Ascending aorta (tissue), 2 donors: ENCODE results near the gene MICB. TPM values are rescaled to one million over a fixed set of nuclear protein-coding genes. Genes with fewer than 3 reads are reported as not detected.

Experiments
- DNase-seq, 2 donors: peaks; one replicate each; pipeline ENCODE4 v3.0.0-alpha.2; 2019; ENCODE audit warnings: low spot score in 2 of 2
- H3K27ac ChIP-seq, 2 donors: fragments of 200-600 bp; sonication (generic); one replicate each; pipeline ENCODE4 v1.5.1; 2016 to 2017; ENCODE audit warnings: mild to moderate bottlenecking in 1 of 2
- H3K27me3 ChIP-seq: fragments of 200-600 bp; sonication (generic); one replicate; pipeline ENCODE4 v1.5.1; 2017
- H3K36me3 ChIP-seq, 2 donors: fragments of 200-600 bp; sonication (generic); one replicate each; pipeline ENCODE4 v1.5.1; 2016
- H3K4me1 ChIP-seq, 2 donors: fragments of 200-600 bp; sonication (generic); one replicate each; pipeline ENCODE4 v1.5.1; 2016 to 2017; ENCODE audit warnings: mild to moderate bottlenecking in 1 of 2
- H3K4me3 ChIP-seq, 2 donors: fragments of 200-600 bp; sonication (generic); one replicate each; pipeline ENCODE4 v1.5.1; 2016 to 2017; ENCODE audit warnings: mild to moderate bottlenecking in 1 of 2
- H3K9me3 ChIP-seq, 2 donors: fragments of 200-600 bp; sonication (generic); one replicate each; pipeline ENCODE4 v1.5.1; 2016
- intact Hi-C: fragments of 100-400 bp; cut with DNase I; formaldehyde crosslinking; loops from one replicate; pipeline ENCODE4 v1.15.1; 2023
- total RNA-seq: library from RNA; depleted of rRNA; stranded (reverse); fragments of >200 nt; gene quantifications from one replicate; pipeline ENCODE4 v1.1.0, GENCODE V29; 2016
- TF ChIP-seq, protein P1 (sequence below), 3 experiments: fragments of 200-600 bp in 2 of 3; fragments of 450-650 bp in 1 of 3; sonication (generic) in 2 of 3; IDR thresholded peaks; one replicate each; pipeline ENCODE4 v1.5.1; 2016 to 2019; ENCODE audit warnings: antibody characterized with exemption in 3 of 3, mild to moderate bottlenecking in 1 of 3, moderate library complexity in 1 of 3

The MICB gene
- total RNA-seq, 1 donor from 2014 or later, result 0.11 TPM

DNA sequence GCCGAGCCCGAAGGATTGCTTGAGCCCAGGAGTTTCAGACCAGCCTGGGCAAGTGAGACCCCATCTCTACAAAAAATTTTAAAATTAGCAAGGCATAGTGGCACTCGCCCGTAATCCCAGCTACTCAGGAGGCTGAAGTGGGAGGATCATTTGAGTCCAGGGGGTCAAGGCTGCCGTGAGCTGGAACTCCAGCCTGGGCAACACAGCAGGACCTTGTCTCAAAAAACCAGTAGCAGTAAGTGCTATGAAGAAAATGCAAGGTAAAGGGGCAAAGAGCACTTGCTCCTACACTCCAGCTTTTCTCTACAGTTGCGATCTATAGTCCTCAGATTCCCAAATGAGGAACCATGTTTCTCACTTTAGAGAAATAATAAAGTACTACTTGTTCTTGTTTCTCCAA is 45.7 kb downstream of the MICB start:
- H3K4me3 ChIP-seq, result no peak overlapping the region
- TF ChIP-seq, protein P1, sequence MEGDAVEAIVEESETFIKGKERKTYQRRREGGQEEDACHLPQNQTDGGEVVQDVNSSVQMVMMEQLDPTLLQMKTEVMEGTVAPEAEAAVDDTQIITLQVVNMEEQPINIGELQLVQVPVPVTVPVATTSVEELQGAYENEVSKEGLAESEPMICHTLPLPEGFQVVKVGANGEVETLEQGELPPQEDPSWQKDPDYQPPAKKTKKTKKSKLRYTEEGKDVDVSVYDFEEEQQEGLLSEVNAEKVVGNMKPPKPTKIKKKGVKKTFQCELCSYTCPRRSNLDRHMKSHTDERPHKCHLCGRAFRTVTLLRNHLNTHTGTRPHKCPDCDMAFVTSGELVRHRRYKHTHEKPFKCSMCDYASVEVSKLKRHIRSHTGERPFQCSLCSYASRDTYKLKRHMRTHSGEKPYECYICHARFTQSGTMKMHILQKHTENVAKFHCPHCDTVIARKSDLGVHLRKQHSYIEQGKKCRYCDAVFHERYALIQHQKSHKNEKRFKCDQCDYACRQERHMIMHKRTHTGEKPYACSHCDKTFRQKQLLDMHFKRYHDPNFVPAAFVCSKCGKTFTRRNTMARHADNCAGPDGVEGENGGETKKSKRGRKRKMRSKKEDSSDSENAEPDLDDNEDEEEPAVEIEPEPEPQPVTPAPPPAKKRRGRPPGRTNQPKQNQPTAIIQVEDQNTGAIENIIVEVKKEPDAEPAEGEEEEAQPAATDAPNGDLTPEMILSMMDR (IDR thresholded peaks at IDR 0.05), result no peak
- peaks cover 18 to 36% of the 10 kb centered on the region in 2 donors for H3K4me1 ChIP-seq
- no peaks in the 10 kb centered on the region for H3K27me3 ChIP-seq
- intact Hi-C loops, result loop anchor here (2.0 to 10.0 kb wide), 7 partner anchors 49 to 1871 kb away; partner anchors contain the start of genes AGER, CUTA, MICA and MRPS18B
- no peaks in the 10 kb centered on the region for H3K9me3 ChIP-seq
- H3K36me3 ChIP-seq, result peaks cover 7 to 18% of the 10 kb centered on the region in 2 donors
- DNase-seq, result no peak
- H3K27ac ChIP-seq, result no peak overlapping the region

DNA sequence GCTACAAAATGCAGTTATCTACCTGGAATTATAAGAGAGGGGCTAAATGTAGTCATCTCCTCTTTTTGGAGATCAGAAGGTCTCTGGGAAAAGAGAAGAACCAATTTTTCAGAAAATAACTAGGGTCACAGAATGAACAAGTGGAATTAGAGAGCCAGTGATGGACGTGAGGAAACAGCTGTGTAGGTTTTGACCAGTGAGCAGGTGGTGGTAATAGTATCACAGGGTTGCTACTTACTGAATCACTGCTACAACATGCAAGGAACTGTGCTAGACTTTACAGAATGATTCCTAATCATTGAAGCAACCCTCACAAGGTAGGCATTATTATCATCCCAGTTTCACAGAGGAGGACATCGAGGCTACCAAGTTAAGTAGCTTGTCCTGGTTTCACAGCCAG is 46.7 kb downstream of the MICB start:
- no peak for DNase-seq
- Histone ChIP-seq H3K27ac (no peak overlapping the region), H3K4me1 (peaks cover 17 to 26% of the 10 kb centered on the region in 2 donors), H3K27me3 (no peaks in the 10 kb centered on the region), H3K36me3 (peaks cover 6 to 12% of the 10 kb centered on the region in 2 donors), H3K4me3 (no peak overlapping the region), H3K9me3 (no peaks in the 10 kb centered on the region)
- TF ChIP-seq, protein P1 (IDR thresholded peaks at IDR 0.05), result no peak
- intact Hi-C loops, result loop anchor here (5.0 to 10.0 kb wide), 7 partner anchors 142 to 1870 kb away; partner anchors contain the start of genes AGER, CUTA, MICA and MRPS18B

DNA sequence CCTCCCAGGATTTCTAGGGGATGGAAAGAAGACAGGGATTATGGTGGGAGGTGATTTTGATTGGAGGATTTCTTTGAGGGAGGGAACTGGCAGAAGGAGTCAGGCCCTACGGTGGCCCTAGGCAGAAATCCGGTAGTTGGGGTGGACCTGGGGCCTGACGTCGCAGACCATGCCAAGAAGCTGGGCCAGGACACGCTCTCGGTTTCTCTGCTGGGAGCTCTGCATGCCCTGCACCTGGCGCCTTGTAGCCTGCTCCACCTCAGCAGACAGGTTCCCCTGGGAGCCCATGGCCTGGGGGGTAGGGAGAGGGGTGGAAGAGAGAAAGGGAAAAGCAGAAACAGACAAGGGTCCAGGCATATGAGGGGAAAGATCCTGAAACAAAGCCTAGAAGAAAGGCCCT is 47.3 kb downstream of the MICB start:
- TF ChIP-seq, protein P1 (IDR thresholded peaks at IDR 0.05), result no peak
- H3K4me1 ChIP-seq, result peaks cover 11 to 20% of the 10 kb centered on the region in 2 donors
- intact Hi-C loops, result loop anchor here (5.0 to 10.0 kb wide), 5 partner anchors 187 to 1870 kb away; partner anchors contain the start of genes AGER, CUTA, MRPS18B and PHF1
- no peak overlapping the region for H3K4me3 ChIP-seq
- no peak overlapping the region for H3K27ac ChIP-seq
- peaks cover under 1 to 8% of the 10 kb centered on the region in 2 donors for H3K36me3 ChIP-seq
- no peaks in the 10 kb centered on the region for H3K9me3 ChIP-seq
- no peak for DNase-seq
- H3K27me3 ChIP-seq, result no peaks in the 10 kb centered on the region

DNA sequence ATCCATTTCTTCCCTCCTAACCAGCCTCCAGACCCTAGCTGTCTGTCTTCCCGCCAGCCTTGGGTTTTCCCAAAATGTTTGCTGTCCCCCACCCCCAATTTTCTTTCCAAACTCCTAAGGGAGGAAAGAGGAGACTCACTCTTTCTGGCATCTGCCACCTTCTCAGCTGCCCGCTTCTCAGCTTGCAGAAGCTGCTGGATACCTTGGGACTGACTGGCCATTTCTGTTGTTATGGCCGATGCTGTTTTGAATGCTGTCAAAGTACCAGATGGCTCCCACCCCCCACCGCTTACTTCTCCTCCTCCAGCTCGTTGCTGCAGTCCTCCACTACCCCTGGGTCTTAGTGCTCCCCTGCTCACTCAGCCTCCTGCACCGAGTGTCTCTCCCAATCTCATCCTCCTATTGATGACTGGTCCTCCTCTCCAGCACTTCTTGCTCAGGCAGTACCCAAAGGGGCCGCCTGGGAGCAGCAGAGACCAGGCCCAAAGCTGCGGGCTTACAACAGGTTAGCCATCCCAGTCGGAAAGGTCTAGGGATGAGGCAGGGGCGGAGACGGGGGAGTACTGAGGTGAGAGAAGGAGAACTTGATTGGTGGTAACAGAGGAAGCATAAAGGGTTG is 48.5 kb downstream of the MICB start, which contains the start of gene ATP6V1G2:
Gene ATP6V1G2, minus strand, starts transcription at position 270 of the 619 bp plus-strand sequence. Its CDS starts 49 bp downstream, at position 221.
- DNase-seq, result peak; percentile 55 to 95
- intact Hi-C loops, result loop anchor here (1.0 to 10.0 kb wide), 8 partner anchors 35 to 1868 kb away; partner anchors contain the start of genes AGER, BAG6, CUTA and MRPS18B
- H3K36me3 ChIP-seq, result peaks cover 0 to 16% of the 10 kb centered on the region in 2 donors

DNA sequence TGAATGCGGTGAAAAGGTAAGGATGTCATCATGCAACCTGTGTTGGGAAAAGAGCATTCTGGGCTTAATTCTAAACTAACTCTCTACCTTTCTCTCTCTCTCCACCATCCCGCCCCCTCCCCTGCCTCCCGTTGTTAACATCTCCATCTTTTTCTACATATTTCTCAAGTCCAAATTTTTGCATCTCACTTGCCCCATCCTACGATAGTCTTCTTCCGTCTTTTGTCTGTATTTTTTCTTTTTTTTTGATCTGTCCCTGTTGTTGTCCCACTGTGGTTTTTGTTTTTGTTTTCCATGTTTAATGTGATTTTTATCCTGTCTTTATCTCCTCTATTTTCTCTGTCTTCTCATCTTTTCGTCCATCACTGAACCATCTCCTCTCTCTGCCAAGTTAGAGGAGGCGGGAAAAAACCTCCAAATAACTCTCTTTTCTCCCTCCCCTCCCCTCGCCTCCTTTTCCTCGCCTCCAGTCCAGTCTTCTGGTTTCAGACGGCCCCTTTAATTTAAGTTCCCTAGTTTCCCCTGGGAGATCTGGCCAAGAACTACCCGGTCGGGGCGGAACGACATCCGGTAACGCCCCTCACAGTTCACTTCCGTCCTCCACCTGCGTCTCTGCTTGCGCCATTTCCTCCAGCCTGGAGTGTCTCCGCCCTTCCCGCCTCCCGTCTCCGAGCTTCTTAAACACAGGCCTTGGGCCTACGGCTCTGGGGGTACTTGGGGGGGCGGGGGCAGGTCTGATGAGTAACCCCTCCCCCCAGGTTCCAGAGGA is 49.2 kb downstream of the MICB start, which contains the start of gene NFKBIL1:
Gene NFKBIL1, plus strand, starts transcription at position 651 of the 769 bp plus-strand sequence. Its CDS starts 87 bp downstream, at position 738.
- H3K27me3 ChIP-seq, result no peaks in the 10 kb centered on the region
- TF ChIP-seq, protein P1 (IDR thresholded peaks at IDR 0.05), result no peak
- intact Hi-C loops, result loop anchor here (1.0 to 10.0 kb wide), 9 partner anchors 34 to 1868 kb away; partner anchors contain the start of genes AGER, BAG6, CUTA and MRPS18B
- peak within 1 kb of the TSS; percentile 72 to 84 for H3K27ac ChIP-seq
- peaks cover 6 to 15% of the 10 kb centered on the region in 2 donors for H3K4me1 ChIP-seq
- DNase-seq, result peak; percentile 89 to 99
- peaks cover 0 to 21% of the 10 kb centered on the region in 2 donors for H3K36me3 ChIP-seq
- peak within 1 kb of the TSS; percentile 58 to 67 for H3K4me3 ChIP-seq
- no peaks in the 10 kb centered on the region for H3K9me3 ChIP-seq

More for the DNA sequence above, 48.5 kb downstream of the MICB start, which contains the start of gene ATP6V1G2:
- Histone ChIP-seq H3K4me3 (peak within 1 kb of the TSS; percentile 58 to 67), H3K27ac (peak within 1 kb of the TSS; percentile 72 to 84), H3K9me3 (no peaks in the 10 kb centered on the region), H3K27me3 (no peaks in the 10 kb centered on the region), H3K4me1 (peaks cover 6 to 15% of the 10 kb centered on the region in 2 donors)
- TF ChIP-seq, protein P1 (IDR thresholded peaks at IDR 0.05), result peak; percentile 96 to 99 (median 98)
